SIG-M5 treated with dmso at 0.1 percent for 504 hours (cell line): Measurements from ENCODE around the gene HOXD11.

Source experiments
- DNase-seq: peaks from one replicate; lab custom pipeline; 2025; ENCODE audit not compliant: unreplicated experiment; lab: John Stamatoyannopoulos, UW

Gene HOXD11

DNA sequence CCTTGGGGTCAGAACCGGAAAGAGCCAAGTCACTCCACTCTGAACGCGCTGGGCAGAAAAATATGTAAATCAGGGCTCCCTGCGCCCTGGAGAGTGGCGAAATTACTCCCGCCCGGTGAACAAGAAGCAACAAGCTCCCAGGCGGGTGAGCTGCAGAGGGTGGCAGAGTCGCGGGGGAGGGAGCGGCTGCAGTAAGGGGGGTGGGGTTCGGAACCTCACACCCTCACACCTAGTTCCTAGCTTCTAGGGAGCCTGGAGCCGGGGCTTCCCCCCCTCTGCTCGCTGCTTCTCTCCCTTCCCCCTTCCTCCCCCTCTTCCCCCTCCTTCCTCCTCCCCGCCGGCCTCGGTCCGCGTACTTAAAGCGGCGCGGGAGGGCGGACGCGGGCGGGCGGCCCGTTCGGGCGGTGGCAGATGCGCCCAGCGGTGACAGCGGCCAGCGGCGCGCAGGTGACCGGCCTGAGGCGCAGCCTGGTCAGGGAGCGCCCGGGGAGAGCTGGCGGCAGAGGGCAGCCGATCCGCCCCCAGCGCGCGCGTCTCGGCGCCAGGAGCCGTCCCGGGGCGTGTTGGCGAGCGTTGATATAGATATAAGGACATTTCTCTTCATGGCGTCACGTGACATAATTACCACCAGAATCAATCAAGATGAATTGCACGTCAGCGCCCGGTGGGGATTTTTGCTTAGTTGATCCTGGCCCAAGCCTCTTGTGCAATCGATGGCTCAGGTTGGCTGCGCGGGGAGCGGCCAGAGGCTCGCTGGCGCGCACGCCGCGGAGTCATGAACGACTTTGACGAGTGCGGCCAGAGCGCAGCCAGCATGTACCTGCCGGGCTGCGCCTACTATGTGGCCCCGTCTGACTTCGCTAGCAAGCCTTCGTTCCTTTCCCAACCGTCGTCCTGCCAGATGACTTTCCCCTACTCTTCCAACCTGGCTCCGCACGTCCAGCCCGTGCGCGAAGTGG lies at the start of gene HOXD11:
Gene HOXD11, plus strand, starts transcription at position 700 of the 959 bp plus-strand sequence. Its CDS starts 76 bp downstream, at position 776.
- DNase-seq: peak; percentile 60

DNA sequence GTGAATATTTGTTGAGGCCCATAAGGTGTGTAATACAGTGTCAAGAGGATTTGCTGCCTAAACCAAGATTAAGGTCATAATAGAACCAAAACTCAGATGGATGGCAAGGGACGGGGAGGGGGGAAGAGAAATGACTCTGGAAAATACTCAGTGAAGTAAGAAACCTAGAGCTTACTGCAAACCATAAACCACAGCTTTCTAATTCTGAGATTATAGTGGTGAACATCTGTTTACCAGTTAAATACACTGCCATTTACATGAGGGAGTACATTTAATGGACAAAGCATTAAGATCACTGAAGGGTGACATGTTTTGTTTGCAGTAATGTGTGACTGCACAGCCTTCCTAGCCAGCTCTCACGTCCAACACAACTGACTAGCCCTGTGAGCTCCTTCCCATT lies 43.1 kb upstream of the HOXD11 start:
- DNase-seq: no peak

DNA sequence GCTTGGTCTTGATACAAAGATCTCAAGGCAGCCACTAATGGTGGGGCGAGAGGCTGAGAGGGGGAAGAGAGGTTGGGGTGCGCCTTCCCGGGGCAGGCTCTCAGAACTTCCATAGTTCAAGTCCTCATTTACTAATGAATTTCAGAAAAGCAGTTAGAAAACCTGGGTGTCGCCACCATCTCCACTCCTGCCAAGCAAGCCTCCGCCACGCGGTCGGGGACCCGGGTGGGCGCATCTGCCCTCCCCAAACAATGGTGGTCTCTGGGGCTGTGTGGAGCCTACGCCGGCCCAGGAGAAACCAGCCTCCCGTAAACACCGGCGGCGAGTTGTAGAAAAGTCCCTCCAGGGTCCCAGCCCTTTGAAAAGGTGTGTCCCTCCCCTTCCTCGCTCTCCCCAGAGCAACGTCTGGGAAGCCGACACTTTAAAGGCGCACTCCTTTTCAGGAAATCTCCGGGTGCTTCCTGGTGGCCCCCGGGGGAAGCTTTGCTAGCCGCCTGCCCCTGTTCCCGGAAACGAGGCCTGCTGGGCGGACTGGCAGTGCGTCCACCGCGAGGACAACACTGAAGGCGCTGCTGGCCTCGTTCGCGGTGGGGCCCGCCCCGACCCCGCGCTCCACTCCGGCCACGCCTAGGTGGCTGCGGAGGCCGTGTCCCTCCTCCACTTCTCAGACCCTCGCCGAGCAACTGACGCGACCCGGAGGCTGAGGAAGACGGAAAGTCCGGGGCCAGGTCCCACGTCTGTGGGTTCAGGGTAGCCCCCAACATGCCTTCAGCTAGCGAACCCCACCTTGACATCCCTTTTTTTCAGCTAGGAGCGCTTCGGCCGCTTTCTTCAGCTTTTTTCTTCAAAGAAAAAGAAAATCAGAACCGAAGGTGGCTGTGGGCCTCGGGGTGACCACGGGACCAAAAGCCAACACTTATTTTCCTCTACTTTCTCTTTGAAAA lies 40.2 kb upstream of the HOXD11 start:
- no peak for DNase-seq

DNA sequence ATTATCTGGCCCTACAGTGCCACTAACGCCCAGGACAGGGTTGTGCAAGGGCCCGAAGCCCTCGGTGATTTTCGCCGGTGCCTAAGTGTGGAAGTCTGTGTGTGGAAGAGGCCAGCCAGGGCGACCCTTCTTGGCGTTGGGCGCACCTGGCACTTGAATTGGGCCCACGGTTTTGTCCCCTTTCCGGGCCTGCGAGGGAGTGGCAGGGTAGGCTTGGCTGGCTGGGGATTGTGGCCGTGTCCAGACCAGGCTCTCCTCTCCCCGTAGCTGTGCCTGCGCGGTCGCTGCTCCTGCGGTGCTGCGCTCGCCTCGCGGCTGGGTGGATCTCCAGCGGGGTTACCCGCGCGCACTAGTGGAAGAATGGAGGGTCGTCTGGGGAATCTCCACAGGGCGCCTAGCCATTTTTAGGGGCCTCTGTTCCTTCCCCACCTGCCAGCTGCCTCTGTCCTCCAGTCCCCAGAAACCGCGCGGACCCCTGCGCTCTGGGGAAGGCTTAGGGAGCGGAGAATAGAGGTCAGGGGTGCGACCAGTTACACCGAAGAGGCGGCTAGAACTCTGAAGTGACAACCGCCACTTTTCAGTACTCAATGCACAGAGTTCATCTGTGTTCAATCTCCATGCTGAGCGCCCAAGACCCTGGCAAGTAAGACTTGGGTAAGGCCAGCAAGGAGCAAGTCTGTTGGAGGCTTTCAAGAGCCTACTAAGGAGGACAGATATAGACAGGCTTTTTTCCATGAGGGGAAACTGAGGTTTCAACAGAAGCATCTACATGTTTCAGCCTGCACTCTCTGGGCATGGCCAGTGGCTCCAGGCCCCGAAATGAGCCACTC lies 39.3 kb upstream of the HOXD11 start:
- DNase-seq: no peak

DNA sequence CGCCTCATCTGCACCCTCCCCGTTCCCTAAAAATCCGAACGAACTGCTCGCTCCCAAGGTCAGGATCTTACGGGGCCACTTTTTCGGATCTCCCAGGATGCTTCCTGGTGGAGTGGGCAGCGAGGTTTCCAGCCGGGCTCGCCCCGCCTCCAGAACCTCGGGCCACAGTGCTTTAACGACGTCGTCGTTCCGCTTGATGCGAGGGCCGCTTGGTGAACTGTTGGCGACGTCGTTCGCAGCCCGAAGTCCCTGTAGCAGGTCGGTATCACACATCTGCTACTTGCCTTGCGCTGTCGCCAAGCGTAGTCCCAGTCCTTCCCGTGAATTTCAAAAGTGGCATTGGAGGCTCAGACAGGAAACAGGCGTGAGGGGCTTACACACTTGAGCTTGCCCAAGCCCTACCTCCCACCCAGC lies 38.7 kb upstream of the HOXD11 start:
- DNase-seq: no peak

DNA sequence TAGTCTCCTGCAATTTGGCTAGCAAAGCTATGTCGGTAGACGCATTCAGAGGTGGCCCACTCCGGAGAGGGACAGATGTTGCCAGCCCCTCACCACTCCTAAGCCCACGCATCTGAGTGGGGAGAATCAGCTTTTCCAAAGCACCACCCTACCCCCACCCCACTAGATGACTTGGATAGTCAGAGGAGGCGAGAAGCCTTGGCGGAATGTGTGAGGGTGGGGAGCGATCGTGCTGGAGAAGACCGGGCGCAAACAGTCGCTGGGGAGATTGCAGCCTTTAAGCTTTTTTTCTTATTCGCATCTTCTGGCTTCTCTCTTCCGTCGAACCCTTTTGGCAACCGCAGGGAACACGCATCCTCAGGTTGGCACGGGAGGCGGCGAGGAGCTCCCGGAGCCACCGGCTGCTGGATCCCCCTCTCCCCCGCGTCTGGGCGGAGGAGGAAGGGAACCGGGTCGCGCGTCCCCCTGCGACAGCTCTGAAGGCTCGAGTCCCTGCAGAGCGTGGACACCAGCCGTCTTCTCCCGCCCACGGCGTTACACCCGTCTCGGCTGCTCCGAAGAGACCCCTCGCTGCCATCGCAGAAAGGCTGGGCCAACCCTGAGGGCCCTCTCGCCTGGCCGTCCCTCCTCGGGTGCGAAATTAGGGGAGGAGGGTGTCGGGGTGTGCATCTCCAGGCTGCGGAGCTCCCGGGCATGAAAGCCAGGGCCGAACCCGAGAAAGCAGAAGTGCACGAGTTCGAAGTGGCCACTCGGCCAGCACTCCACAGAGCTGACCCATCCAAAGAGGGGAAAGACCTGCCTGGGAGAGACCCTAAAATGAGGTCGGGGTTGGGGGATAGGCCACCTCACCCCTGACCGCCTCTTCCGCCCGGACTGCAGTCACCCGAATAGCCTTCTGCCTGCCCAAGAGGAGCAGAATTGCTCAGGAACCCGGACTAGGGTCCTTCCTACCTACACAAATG lies 35.5 kb upstream of the HOXD11 start:
- DNase-seq: no peak

DNA sequence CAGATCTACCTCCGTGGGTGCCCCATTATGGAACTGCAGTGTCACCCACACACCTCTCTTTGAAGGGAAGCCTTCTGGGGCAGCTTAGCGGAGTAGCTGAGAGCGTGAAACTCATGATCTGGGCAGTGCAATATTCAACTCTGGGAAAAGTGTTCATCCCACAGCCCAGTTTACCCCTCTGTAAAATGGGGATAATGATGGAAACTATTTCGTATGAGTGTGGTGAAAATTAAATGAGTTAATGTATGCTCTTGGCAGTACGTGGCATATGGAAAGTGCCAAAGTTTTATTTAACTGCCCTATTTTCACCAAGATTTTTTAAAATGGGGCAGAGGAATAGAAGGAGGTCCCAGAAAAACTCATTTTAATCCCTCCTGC lies 34.8 kb upstream of the HOXD11 start:
- no peak for DNase-seq

DNA sequence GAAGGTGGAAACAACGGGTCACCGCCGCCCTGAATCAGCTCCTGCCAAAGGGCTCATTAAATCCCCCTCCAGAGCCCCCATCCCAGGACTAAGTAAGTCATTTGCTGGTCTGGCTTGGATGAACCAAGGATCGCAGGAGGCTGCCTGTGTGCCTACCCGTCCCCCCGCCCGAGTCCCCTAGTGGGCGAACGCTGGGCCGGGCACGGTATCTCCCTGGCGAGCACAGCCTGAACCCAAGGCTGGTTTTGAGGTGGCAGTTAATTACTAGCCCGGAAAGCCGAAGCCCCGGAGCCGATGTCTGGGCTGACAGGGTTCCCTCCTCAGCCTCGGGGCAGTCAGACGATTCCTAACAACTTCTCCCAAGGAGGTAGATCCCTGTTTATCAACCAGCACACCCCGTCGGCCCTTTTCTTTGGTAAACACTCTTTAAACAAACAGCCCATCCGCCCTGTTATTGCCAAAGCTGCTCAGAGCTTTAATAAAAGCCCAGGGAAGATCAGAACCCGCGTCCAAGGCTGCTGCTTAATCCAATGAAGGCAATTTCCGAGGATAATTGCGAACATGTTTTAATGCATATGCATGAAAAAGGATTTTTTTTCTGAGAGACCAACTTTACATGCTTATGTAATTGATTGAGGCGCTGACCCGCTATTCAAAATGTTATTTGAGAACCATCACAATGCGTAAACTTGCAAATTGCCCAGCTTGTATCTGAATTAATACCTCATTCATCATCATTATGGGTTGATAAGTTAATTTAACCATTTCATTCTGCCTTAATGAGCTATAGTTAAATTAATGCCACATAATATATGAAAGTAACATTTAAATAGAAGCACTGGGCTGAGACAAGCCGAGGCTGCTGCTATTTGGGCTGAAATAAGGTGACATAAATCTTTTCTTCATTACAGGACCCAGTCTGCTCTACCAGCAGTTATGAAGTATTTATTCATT lies 33.9 kb upstream of the HOXD11 start:
- no peak for DNase-seq

DNA sequence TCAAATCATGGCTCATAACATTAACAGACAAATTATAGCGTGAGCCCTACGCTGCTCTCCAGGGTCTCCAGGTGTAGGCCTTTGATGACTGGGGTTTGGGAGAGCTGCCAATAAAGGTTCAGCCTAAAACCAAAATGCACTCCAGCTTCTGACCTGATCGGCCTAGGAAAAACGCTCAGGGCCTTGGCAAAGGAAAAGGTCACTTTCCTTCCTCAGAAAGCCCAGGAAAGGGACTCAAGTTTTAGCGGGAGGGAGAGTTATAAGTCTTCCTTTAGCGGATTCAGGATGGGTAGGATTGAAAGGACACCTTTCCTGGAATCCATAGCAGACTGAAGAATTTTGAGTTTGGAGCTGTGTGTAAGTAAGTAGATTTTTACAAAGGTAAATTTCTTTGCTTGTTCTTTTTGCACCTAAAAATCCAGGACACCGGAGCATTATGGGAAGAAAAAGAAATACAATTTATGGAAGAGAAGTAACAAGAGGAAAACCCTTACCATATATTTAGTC lies 32.1 kb upstream of the HOXD11 start:
- DNase-seq: no peak

DNA sequence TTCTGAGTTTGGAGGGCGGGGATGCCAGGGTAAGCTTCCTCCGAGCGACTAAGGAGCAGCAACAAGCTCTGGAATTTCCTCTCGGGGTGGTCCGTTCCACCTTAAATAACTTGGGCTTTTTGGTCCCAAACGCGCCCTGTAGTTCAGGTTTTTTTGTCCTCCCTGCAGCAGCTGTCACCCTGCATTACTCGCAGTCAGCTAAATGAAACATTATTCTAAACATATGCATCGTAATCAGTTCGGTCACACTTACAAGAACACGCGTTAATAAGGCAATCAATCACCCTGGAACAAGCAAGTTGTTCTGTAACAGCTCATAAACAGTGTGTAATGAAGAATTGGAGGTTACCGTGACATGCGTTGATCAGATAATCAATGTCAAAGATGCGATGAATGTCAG lies 31.6 kb upstream of the HOXD11 start:
- no peak for DNase-seq

DNA sequence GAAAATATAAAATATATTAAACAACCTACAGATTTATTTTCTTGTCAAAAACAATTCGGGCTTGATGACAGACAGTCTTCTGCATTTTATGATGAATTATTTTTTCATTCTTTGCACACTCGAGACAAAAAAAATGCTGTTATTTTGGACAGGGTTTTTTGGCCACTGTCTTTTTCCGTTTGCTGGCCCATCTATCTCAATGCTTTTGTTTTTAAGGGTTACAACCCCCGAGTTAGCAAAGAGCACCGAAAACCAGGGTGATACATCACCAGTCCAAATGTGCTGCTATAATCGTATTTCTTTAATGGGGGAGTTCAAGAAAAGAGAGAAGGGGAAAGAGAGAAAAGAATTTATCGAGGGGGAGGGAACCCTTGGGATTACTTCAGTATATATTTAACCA lies 31.0 kb upstream of the HOXD11 start:
- DNase-seq: no peak

DNA sequence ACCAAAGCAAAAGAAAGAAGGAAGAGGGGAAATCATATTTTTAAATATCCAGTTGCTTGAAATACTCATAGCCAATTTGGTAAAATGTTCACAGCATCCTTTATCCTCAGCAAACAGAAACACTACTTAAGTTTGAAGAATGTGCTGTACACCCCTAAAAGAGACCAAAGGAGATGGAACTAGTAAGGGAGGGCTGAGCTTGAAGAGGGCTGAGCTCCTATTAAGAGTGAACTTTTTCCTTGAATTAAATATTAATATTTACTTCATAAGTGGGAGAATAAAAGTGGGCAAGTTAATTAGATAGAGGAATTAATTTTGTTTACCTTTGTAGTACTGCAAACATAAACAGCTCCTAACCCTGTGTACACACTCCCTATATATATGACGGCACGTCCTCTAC lies 30.3 kb upstream of the HOXD11 start:
- DNase-seq: no peak

DNA sequence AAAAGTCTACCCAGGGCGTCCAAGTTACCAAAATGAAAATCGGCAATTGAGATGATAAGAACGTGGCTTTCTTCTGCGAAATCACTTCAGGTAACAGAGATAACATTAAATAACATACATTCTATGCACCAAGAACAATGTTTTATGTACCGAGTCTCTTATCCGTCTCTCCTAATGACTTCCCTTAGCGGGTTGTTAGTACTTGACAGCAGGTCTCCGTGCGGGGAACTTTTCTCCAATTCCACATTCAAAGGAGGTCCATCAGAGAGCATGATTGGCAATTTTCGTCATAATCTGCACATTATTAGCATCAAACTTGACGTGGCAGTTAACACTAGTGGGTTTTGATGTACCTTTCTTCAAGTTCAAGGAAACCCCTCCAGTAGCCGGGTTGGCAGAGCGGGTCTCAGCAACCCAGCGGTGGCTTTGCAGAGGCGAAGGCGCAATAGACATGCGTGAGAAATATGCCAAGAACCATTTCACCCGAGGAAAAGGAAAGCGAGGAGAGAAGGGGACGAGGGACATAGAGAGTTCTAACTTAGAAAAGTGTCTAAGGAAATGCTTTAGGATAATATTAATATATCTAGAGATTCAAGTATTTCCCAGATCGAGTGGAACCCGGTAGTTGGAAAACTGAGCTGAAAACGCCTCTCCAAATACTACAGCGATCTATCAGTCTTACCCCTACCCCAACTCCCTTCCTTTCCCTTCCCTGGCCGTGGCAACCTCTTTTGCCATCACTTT lies 28.4 kb upstream of the HOXD11 start:
- no peak for DNase-seq

DNA sequence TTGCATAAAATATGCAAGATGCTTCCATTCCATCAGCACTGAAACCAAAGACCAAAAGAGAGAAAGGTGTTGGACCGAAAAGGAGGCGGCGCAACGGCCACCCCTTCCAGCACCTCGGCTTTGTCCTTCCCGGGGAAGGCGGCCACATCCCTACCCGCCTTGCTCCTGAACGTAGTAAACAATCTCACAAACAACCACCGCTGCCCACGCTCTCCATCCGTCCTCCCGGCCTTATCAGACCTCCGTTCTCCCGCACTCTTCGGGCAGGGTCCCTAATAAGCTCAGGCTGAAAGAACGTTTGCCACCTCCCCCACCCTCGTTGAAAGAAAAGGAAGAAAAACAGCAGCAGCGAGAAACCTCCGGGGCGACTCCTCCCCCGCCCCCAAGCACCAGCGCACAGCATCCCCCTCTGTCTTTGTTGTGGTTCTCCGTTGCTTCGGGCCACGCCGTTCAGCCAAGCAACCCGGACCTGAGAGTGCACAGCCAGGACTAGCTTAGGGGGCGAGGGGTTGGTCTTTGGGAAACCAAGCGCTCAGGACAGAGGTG lies 27.7 kb upstream of the HOXD11 start:
- peak; percentile 64 for DNase-seq

DNA sequence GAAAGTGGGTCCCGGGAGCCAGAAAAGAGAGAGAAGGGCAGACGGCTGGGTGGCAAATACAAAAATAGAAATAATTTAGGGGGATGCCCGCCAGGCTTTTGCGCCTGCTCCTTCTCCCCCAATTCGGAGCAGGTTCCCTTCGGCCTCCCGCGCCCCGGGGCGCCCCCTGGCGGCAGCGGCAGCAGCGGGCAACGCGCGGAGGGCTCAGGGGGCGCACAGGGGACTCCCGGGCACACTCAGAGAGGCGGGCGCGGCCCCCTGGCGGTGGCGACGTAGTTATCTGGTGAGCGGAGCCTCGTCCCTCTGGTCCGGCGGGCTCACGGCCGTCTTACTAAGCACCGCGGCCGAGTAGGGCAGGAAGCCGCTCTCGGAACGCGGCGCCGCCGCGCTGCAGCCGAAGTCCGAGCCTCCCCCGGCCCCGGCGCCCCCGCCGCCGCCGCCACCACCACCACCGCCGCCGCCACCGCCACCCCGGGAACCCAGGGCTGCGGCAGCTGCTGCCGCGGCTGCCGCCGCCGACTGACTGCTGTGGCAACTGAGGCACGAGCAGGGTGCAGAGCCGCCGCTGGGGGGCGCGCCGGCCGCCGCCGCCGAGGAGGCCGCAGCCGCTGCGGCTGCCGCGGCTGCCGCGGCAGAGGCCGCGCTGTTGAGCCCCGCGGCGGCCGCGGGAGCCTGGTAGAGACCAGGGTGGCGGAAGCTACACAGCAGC lies 27.1 kb upstream of the HOXD11 start:
- DNase-seq: peak; percentile 84

DNA sequence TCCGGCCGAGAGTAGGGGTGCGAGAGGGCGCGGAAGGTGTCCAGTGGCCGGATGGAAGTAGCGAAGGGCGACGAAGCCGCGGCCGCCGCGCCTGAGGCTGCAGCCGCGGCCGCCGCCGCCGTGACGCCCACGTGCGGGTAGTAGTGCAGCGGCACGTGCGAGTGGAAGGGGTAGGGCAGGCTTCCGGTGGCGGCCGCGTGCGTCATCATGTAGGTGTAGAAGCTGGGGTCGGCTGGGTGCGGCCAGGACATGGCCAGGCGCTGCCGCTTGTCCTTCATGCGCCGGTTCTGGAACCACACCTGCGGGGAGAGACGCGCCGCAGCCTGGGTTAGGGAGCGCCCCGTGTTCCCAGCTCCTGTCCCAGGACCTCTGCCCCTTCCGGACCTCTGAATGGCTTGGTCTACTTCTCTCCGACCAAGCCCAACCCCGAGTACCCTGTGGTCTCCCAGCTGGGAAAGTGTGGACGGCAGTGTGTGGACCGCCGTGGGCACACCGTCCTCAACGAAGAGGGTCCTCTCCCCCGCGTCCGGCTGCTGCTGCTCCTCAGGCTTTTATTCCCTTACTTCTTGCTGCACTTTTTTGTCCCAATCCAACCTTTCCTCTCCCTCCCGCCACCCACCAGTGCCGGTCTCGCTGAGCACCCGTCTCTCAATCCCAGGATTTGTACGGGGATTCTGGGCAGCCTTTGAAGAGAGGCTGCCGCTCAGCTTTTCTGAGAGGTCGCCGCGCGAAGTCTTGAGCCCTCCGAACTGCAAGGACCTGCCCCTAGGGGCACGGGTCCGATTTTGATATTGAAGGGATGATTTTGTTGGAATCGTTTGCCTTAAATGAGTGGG lies 26.3 kb upstream of the HOXD11 start:
- peak; percentile 27 for DNase-seq
